ENCODE measurements around the gene ENOX1.

The ENOX1 gene

DNA sequence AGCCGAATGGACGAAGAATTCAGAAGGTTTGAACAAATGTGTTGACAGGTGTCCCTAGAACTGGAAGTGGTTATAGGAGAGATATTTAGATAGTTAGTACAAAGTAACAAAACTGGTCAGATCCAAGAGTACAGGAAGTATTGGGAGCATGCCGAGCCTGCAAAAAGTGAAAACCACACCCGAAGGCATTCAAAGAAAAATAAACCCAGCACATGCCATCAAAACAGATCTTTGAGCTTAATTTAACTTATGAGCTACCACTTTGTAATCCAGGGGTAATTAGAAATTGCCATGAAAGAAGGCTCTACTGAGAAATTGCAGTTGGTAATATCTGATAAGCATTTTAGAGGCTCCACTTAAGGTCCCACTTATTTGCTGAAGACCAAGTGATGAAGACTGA, 549.2 kb downstream of the ENOX1 start:
- no peak overlapping the region for H3K9ac ChIP-seq (ENCODE audit: insufficient read length)
- no peak overlapping the region for H3K4me3 ChIP-seq
- H3K36me3 ChIP-seq (ENCODE audit: insufficient read depth, low read length): no peaks in the 10 kb centered on the region
- TF ChIP-seq EZH2 (IDR thresholded peaks at IDR 0.05) (no peak), POLR2AphosphoS5 (IDR thresholded peaks at IDR 0.05; ENCODE audit: borderline replicate concordance, low read depth, low read length) (no peak), FOXP2 (optimal IDR thresholded peaks at IDR 0.05; ENCODE audit: control extremely low read depth, extremely low read length, insufficient read depth) (no peak)
- H3K9me3 ChIP-seq (ENCODE audit: low read depth, low read length): no peaks in the 10 kb centered on the region
- DNase-seq (ENCODE audit: low read depth, low spot score): no peak
- no peak overlapping the region for H3K27ac ChIP-seq

DNA sequence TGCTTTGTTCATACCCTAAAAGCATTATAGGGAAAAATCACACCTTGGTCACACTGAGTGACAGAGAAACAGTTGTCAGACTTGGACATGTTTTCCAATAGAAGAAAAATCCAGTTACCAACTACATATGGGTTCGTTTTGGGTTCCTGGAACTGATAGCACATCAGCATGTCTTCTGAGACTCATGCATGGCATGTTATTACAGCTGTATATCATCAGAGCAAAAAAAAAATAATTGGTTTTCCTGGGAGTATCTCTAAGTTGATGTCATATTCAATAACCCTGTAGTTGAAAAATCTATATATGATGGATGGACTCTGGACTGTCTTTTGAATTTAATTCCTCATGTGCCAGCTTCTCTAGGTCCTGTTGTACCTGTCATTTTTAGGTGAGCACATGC, 551.7 kb downstream of the ENOX1 start:
- Histone ChIP-seq H3K9me3 (ENCODE audit: low read depth, low read length) (no peaks in the 10 kb centered on the region), H3K36me3 (ENCODE audit: insufficient read depth, low read length) (no peaks in the 10 kb centered on the region), H3K9ac (ENCODE audit: insufficient read length) (no peak overlapping the region), H3K27ac (no peak overlapping the region), H3K4me3 (no peak overlapping the region)
- TF ChIP-seq POLR2AphosphoS5 (IDR thresholded peaks at IDR 0.05; ENCODE audit: borderline replicate concordance, low read depth, low read length) (no peak), FOXP2 (optimal IDR thresholded peaks at IDR 0.05; ENCODE audit: control extremely low read depth, extremely low read length, insufficient read depth) (no peak), EZH2 (IDR thresholded peaks at IDR 0.05) (no peak)
- DNase-seq (ENCODE audit: low read depth, low spot score): no peak

DNA sequence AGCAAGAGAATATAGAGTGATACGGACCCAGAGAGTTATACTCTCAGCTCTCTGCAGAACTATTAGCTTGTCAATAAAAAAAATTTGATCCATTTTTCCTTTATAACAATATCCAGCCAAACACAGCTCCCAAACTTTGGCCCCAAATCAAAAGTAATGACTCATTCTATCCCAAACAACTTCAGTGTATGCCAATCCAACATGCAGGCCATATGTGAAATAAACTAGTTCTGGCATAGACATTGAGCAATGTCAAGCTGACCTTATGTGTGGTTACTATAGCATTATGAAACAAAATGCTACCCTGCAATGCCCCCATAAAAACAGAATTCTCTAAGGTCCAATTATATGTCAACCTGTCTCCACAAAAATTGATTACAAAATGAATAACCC, 553.9 kb downstream of the ENOX1 start:
- Histone ChIP-seq H3K9ac (ENCODE audit: insufficient read length) (no peak overlapping the region), H3K9me3 (ENCODE audit: low read depth, low read length) (no peaks in the 10 kb centered on the region), H3K36me3 (ENCODE audit: insufficient read depth, low read length) (no peaks in the 10 kb centered on the region), H3K27ac (no peak overlapping the region), H3K4me3 (no peak overlapping the region)
- DNase-seq (ENCODE audit: low read depth, low spot score): no peak
- TF ChIP-seq EZH2 (IDR thresholded peaks at IDR 0.05) (no peak), POLR2AphosphoS5 (IDR thresholded peaks at IDR 0.05; ENCODE audit: borderline replicate concordance, low read depth, low read length) (no peak), FOXP2 (optimal IDR thresholded peaks at IDR 0.05; ENCODE audit: control extremely low read depth, extremely low read length, insufficient read depth) (no peak)

DNA sequence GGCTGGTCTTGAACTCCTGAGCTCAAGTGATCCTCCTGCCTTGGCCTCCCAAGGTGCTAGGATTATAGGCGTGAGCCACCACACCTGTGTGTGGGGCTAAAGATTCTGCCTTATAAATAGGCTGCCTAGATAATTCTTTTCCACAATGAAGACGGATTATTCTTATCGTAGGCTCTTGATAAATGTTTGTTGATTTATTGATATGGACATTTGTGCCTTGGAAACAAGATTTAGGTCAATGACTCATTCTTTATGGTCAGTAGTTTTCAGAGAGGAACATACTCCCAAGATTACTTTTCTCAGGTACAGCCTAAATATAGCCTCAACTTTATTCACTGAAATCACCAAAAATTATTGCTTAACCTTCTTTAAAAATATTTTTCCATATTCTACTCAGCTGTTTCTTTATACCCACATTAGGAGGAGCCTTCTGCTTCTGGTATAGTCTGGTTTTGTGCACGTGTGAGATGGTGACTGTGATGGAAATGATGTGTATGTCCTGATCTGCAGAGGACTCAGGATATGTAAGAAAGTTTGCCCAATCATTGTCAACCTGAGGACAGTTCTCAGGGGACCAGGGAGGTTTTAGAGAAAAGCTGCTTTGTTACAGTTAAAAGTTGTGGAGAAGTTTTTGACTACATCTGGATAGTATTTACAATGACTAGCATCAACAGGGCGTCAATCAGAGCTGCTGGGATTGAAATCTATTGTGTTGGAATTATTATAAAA, 554.5 kb downstream of the ENOX1 start:
- DNase-seq (ENCODE audit: low read depth, low spot score): no peak
- no peak overlapping the region for H3K27ac ChIP-seq

DNA sequence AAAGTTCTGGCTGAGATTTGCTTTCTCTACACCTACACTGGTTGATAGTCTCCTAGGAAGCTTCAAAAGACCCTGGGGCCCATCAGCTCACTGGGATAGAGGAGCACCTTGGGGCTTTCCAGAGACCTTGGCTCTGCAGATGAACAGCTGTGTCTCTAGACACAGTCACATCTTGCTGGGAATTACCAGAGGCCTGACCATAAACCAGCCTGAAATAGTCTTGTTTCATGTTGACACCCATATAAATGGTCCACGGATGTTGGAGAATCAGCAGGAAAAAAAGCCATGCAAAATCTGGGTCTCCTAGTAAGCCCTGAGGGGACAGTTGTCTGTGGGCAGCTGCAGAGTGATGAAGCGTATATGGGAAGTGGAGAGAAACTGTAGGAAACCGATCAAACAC, 555.8 kb downstream of the ENOX1 start:
- no peak for TF ChIP-seq EZH2 (IDR thresholded peaks at IDR 0.05)
- no peak for TF ChIP-seq POLR2AphosphoS5 (IDR thresholded peaks at IDR 0.05; ENCODE audit: borderline replicate concordance, low read depth, low read length)
- TF ChIP-seq FOXP2 (optimal IDR thresholded peaks at IDR 0.05; ENCODE audit: control extremely low read depth, extremely low read length, insufficient read depth): no peak

More for the DNA sequence above, 554.5 kb downstream of the ENOX1 start:
- no peaks in the 10 kb centered on the region for H3K36me3 ChIP-seq (ENCODE audit: insufficient read depth, low read length)
- no peaks in the 10 kb centered on the region for H3K9me3 ChIP-seq (ENCODE audit: low read depth, low read length)
- no peak overlapping the region for H3K4me3 ChIP-seq
- no peak for TF ChIP-seq POLR2AphosphoS5 (IDR thresholded peaks at IDR 0.05; ENCODE audit: borderline replicate concordance, low read depth, low read length)
- TF ChIP-seq FOXP2 (optimal IDR thresholded peaks at IDR 0.05; ENCODE audit: control extremely low read depth, extremely low read length, insufficient read depth): no peak
- no peak for TF ChIP-seq EZH2 (IDR thresholded peaks at IDR 0.05)
- H3K9ac ChIP-seq (ENCODE audit: insufficient read length): no peak overlapping the region

DNA sequence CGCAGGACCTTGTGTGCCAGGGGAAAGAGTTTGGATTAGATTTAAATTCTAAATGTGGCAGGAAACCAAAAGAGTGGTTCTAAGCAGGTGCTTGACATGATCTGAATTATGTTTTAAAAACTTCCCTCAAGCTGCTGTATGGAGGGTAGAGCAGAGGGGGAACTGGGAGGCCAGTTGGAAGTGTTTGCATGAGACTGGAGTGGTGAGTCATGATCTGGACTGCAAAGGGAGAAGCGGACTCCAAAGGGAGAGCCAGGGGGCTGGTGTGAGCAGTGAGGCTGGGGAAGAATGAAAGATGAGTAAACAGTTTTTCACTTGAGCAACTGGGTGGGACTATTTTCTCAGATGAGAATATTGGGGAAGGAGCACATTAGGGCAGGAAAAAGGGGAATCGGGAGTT, 557.3 kb downstream of the ENOX1 start:
- Histone ChIP-seq H3K9ac (ENCODE audit: insufficient read length) (no peak overlapping the region), H3K36me3 (ENCODE audit: insufficient read depth, low read length) (no peaks in the 10 kb centered on the region), H3K9me3 (ENCODE audit: low read depth, low read length) (no peaks in the 10 kb centered on the region), H3K4me3 (no peak overlapping the region), H3K27ac (no peak overlapping the region)
- TF ChIP-seq EZH2 (IDR thresholded peaks at IDR 0.05) (no peak), POLR2AphosphoS5 (IDR thresholded peaks at IDR 0.05; ENCODE audit: borderline replicate concordance, low read depth, low read length) (no peak), FOXP2 (optimal IDR thresholded peaks at IDR 0.05; ENCODE audit: control extremely low read depth, extremely low read length, insufficient read depth) (no peak)
- DNase-seq (ENCODE audit: low read depth, low spot score): no peak

More for the DNA sequence above, 555.8 kb downstream of the ENOX1 start:
- no peaks in the 10 kb centered on the region for H3K36me3 ChIP-seq (ENCODE audit: insufficient read depth, low read length)
- no peak overlapping the region for H3K27ac ChIP-seq
- no peak for DNase-seq (ENCODE audit: low read depth, low spot score)
- no peak overlapping the region for H3K4me3 ChIP-seq
- H3K9me3 ChIP-seq (ENCODE audit: low read depth, low read length): no peaks in the 10 kb centered on the region
- no peak overlapping the region for H3K9ac ChIP-seq (ENCODE audit: insufficient read length)

DNA sequence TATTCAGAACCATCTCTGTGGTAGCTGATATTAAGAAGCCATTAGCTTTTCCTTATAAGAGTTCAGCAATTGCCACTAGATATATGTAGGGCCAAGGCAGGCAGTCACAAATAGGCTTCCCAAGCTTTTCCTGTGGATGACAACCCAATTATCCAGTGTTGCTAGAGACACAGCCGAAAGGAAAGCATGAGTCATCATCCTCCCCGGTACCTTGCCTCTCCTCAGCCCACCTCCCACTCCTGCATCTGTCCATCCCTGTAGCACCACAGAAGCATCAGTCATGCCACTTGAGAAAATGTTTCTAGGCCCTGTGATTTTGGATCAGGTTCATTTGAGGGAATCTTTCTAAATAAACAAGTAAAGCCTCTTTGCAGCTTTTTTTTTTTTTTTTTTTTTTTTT, 559.1 kb downstream of the ENOX1 start:
- no peak for DNase-seq (ENCODE audit: low read depth, low spot score)

DNA sequence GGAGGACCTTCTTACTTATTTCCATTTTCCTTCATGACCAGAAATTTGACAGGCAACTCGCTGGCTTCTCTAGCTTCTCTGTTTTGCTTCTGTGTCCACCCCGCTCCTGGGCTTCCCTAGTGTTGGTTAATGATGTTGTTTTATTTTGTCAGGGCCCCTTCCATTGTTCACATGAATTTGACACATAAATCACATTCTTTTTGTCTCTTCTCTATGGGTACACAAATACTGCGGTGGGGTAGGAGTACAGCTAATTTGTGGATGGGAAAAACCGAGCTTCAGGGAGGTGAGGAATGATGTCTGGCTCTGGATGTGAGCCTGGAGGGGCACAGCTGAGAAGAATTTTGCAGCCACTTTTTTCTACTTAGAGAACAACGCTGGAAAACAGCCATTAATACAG, 563.6 kb downstream of the ENOX1 start:
- no peak for DNase-seq (ENCODE audit: low read depth, low spot score)
- no peaks in the 10 kb centered on the region for H3K9me3 ChIP-seq (ENCODE audit: low read depth, low read length)
- H3K9ac ChIP-seq (ENCODE audit: insufficient read length): no peak overlapping the region
- H3K27ac ChIP-seq: no peak overlapping the region
- H3K4me3 ChIP-seq: no peak overlapping the region
- TF ChIP-seq FOXP2 (optimal IDR thresholded peaks at IDR 0.05; ENCODE audit: control extremely low read depth, extremely low read length, insufficient read depth): no peak
- no peak for TF ChIP-seq EZH2 (IDR thresholded peaks at IDR 0.05)
- TF ChIP-seq POLR2AphosphoS5 (IDR thresholded peaks at IDR 0.05; ENCODE audit: borderline replicate concordance, low read depth, low read length): no peak
- H3K36me3 ChIP-seq (ENCODE audit: insufficient read depth, low read length): no peaks in the 10 kb centered on the region

More for the DNA sequence above, 559.1 kb downstream of the ENOX1 start:
- Histone ChIP-seq H3K36me3 (ENCODE audit: insufficient read depth, low read length) (no peaks in the 10 kb centered on the region), H3K9me3 (ENCODE audit: low read depth, low read length) (no peaks in the 10 kb centered on the region), H3K4me3 (no peak overlapping the region), H3K9ac (ENCODE audit: insufficient read length) (no peak overlapping the region), H3K27ac (no peak overlapping the region)
- TF ChIP-seq EZH2 (IDR thresholded peaks at IDR 0.05) (no peak), FOXP2 (optimal IDR thresholded peaks at IDR 0.05; ENCODE audit: control extremely low read depth, extremely low read length, insufficient read depth) (no peak), POLR2AphosphoS5 (IDR thresholded peaks at IDR 0.05; ENCODE audit: borderline replicate concordance, low read depth, low read length) (no peak)

DNA sequence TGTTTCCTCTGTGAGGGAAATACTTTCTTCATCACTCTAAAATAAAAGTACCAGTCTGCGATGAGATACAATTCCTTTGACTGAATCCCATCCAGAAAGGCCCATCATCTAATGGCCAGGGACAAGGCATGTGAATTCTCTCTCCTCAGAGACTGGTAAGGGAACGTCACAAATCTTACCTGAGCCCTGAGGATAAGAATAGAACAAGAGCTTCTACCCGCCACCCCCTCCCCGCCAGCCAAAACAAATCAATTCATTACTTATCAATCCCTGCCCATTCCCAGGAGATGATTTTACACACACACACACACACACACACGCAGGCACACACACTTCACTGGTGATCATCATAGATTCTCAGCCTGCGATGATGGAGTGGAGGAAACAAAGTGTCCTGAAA, 564.7 kb downstream of the ENOX1 start:
- H3K36me3 ChIP-seq (ENCODE audit: insufficient read depth, low read length): no peaks in the 10 kb centered on the region
- no peak for TF ChIP-seq FOXP2 (optimal IDR thresholded peaks at IDR 0.05; ENCODE audit: control extremely low read depth, extremely low read length, insufficient read depth)
- TF ChIP-seq EZH2 (IDR thresholded peaks at IDR 0.05): no peak
- TF ChIP-seq POLR2AphosphoS5 (IDR thresholded peaks at IDR 0.05; ENCODE audit: borderline replicate concordance, low read depth, low read length): no peak
- DNase-seq (ENCODE audit: low read depth, low spot score): no peak
- no peak overlapping the region for H3K4me3 ChIP-seq
- no peak overlapping the region for H3K27ac ChIP-seq
- H3K9me3 ChIP-seq (ENCODE audit: low read depth, low read length): no peaks in the 10 kb centered on the region
- H3K9ac ChIP-seq (ENCODE audit: insufficient read length): no peak overlapping the region

Measured in SK-N-MC (cell line).